ENCODE measurements around the gene TMEM30B.

Gene TMEM30B, protein sequence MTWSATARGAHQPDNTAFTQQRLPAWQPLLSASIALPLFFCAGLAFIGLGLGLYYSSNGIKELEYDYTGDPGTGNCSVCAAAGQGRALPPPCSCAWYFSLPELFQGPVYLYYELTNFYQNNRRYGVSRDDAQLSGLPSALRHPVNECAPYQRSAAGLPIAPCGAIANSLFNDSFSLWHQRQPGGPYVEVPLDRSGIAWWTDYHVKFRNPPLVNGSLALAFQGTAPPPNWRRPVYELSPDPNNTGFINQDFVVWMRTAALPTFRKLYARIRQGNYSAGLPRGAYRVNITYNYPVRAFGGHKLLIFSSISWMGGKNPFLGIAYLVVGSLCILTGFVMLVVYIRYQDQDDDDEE

DNA sequence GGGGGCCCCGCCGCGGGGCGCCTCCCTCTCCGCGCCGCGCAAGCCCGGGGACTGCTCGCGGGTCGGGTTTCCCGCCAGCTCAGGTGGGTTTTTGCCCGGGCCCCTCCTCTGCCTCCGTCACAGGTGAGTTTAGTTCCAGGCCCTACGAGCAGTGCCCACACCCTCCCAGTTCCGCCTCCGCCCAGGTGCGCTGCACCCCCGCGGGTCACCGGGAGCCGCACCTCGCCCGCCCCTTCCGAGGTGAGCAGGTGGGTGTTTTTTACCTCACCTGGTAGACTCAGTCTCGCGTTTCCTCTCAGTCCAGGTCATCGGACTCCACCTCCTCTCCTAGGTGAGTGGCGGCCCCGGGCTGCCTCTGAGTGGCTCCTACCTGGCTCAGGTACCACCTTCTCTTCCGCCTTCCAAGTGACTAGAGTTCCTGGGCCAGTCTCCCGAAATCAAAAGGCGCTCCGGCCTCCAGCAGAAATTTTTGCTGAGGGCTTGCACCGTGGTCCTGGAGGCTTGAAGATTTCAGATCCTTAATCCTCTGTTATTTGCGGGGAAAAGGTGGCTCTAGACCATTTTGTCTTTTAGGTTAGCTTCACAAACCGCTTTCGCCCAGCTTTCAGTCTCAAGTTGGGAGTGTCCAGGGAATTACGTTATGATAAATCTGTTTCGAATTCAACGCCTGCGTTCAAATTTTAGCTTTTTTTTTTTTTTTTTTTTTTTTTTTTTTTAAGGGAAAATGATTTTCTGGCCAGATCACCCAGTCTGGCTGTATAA lies at the start of gene TMEM30B:
Gene TMEM30B, minus strand, starts transcription at position 153 of the 762 bp plus-strand sequence. CDS start 191 bp downstream, outside the sequence.
- H3K9me3 ChIP-seq (ENCODE audit: control insufficient read depth, insufficient read depth, low read length) = no peaks in the 10 kb centered on the region
- H3K36me3 ChIP-seq (ENCODE audit: control insufficient read depth, insufficient read depth, low read length) = no peaks in the 10 kb centered on the region
- no peak within 1 kb of the TSS for H3K27ac ChIP-seq (ENCODE audit: low read length)
- H3K4me1 ChIP-seq (ENCODE audit: control insufficient read depth, insufficient read depth, low read length) = no peaks in the 10 kb centered on the region
- peak within 1 kb of the TSS; percentile 44 for H3K4me3 ChIP-seq (ENCODE audit: low read length)
- H3K27me3 ChIP-seq (ENCODE audit: control insufficient read depth, insufficient read depth, low read length) = peaks cover 10% of the 10 kb centered on the region
- peak; percentile 78 for DNase-seq (ENCODE audit: low read depth, low spot score)
- WGBS (ENCODE audit: insufficient coverage, insufficient read length) = no CpG with 5 or more reads among the region's 43 CpGs

DNA sequence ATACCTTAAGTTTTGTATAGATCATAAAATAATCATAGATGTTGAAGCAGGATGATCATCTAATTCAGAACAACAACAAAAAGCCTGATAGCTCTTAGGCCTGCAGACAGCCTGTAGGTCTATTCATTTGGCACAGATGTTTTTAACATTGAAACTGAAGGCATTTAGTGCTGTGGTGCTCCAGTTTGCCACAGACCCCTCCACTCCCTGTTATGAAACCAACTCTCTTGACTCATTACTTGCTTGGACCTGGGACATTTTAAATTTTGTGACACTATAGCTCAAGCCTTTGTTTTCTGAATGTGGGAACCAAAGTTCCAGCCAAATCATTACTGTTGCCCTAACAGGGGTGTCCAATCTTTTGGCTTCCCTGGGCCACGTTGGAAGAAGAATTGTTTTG lies 49.4 kb upstream of the TMEM30B start:
- no peaks in the 10 kb centered on the region for H3K27me3 ChIP-seq (ENCODE audit: control insufficient read depth, insufficient read depth, low read length)
- H3K4me3 ChIP-seq (ENCODE audit: low read length) = no peak overlapping the region
- no peak for DNase-seq (ENCODE audit: low read depth, low spot score)
- WGBS (ENCODE audit: insufficient coverage, insufficient read length) = no CpG with 5 or more reads among the region's 1 CpG
- H3K9me3 ChIP-seq (ENCODE audit: control insufficient read depth, insufficient read depth, low read length) = no peaks in the 10 kb centered on the region
- no peak overlapping the region for H3K27ac ChIP-seq (ENCODE audit: low read length)
- no peaks in the 10 kb centered on the region for H3K4me1 ChIP-seq (ENCODE audit: control insufficient read depth, insufficient read depth, low read length)
- no peaks in the 10 kb centered on the region for H3K36me3 ChIP-seq (ENCODE audit: control insufficient read depth, insufficient read depth, low read length)

DNA sequence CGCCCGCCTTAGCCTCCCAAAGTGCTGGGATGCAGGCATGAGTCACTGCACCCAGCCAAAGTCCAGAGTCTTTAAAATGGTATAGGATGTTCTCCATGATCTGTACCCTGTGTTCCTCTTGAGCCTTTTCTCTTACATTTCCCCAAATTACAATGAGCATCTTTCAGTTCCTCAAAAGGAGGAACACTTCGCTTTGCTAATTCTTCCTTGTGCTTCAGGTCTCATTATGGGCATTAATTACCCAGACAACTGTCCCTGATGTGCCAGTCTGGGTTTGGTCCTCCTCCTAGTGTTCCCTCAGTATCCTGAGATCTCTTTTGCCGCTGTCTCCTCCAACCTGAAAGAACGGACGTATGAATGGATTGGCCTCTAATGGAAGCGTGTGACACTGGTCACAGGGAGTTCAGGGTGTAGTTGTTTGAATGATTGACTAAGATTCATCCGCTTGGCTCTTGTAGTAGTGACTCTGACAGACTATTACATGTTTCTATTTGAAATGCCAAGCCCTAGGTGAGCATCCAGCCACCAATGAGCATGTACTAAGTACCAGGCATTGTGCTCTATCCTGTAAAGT lies 48.4 kb upstream of the TMEM30B start:
- Histone ChIP-seq H3K4me3 (ENCODE audit: low read length) (no peak overlapping the region), H3K36me3 (ENCODE audit: control insufficient read depth, insufficient read depth, low read length) (no peaks in the 10 kb centered on the region), H3K4me1 (ENCODE audit: control insufficient read depth, insufficient read depth, low read length) (no peaks in the 10 kb centered on the region), H3K27me3 (ENCODE audit: control insufficient read depth, insufficient read depth, low read length) (no peaks in the 10 kb centered on the region), H3K9me3 (ENCODE audit: control insufficient read depth, insufficient read depth, low read length) (no peaks in the 10 kb centered on the region), H3K27ac (ENCODE audit: low read length) (no peak overlapping the region)
- no peak for DNase-seq (ENCODE audit: low read depth, low spot score)
- WGBS (ENCODE audit: insufficient coverage, insufficient read length) = no CpG with 5 or more reads among the region's 8 CpGs

DNA sequence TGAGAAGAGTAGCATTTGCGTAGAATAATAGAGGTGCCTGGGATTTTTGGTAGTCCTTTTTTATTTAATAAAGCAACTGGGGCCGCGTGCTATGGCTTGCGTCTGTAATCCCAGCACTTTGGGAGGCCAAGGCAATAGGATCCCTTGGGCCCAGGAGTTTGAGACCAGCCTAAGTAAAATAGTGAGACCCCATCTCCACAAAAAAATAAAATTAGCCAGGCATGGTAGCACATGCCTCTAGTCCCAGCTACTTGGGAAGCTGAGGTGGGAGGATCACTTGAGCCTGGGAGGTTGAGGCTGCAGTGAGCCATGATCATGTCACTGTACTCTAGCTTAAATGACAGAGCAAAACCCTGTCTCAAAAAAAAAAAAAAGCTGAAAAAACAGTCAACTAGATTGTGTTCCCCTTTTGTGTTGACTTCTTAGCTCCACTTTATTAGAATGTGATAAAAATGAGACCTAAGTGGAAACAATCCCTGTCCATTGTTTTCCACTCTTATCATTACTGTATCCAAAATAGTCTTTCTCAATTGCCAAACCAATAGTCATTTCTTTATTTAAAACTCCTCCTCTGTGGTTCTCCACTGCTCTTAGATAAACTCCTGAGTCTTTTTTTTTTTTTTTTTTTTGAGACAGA lies 47.6 kb upstream of the TMEM30B start:
- H3K4me1 ChIP-seq (ENCODE audit: control insufficient read depth, insufficient read depth, low read length) = no peaks in the 10 kb centered on the region
- 100% methylated on average over 1 of the region's 4 CpGs for WGBS (ENCODE audit: insufficient coverage, insufficient read length)
- H3K36me3 ChIP-seq (ENCODE audit: control insufficient read depth, insufficient read depth, low read length) = no peaks in the 10 kb centered on the region
- no peaks in the 10 kb centered on the region for H3K27me3 ChIP-seq (ENCODE audit: control insufficient read depth, insufficient read depth, low read length)
- DNase-seq (ENCODE audit: low read depth, low spot score) = no peak
- no peaks in the 10 kb centered on the region for H3K9me3 ChIP-seq (ENCODE audit: control insufficient read depth, insufficient read depth, low read length)
- no peak overlapping the region for H3K27ac ChIP-seq (ENCODE audit: low read length)
- H3K4me3 ChIP-seq (ENCODE audit: low read length) = no peak overlapping the region

DNA sequence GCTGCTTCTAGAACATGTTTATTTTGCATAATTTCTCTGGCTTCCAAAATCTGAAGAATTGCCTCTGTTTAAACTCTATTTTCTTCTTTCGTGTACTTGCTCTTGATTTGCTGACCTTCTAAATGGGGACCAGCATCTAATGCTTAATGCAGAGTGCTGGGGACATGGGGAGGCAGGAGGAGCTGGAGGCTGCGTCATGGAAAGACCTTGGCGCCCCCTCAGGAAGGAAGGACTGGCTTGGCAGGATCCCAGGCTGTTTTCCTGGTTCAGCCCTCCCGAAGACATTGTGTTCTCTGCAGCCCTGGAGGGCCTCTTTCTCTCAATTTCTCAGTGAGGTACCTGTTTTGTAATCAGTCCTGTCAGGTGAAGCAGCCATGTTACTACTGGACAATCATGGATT lies 45.7 kb upstream of the TMEM30B start:
- H3K4me3 ChIP-seq (ENCODE audit: low read length) = no peak overlapping the region
- no CpG with 5 or more reads among the region's 4 CpGs for WGBS (ENCODE audit: insufficient coverage, insufficient read length)
- no peaks in the 10 kb centered on the region for H3K9me3 ChIP-seq (ENCODE audit: control insufficient read depth, insufficient read depth, low read length)
- DNase-seq (ENCODE audit: low read depth, low spot score) = no peak
- H3K27ac ChIP-seq (ENCODE audit: low read length) = no peak overlapping the region
- H3K27me3 ChIP-seq (ENCODE audit: control insufficient read depth, insufficient read depth, low read length) = peaks cover 10% of the 10 kb centered on the region; the same call in 1 of the 2 replicates
- H3K36me3 ChIP-seq (ENCODE audit: control insufficient read depth, insufficient read depth, low read length) = no peaks in the 10 kb centered on the region
- H3K4me1 ChIP-seq (ENCODE audit: control insufficient read depth, insufficient read depth, low read length) = peaks cover 2% of the 10 kb centered on the region; the same call in 1 of the 2 replicates

DNA sequence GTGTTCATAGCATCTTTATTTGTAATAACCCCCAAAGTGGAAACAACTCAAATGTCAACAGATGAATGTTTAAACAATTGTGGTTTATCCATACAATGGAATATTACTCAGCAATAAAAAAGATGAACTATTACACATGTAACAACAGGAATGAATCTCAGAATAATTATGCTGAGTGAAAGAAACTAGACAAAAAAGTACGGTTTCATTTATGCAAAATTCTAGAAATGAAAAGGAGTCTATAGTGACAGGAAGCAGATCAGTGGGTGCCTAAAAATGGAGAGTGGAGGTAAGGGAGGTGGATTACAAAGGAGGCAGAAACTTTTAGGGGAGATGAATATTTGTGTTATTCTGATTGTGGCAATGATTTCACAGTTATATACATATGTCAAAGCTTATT lies 45.0 kb upstream of the TMEM30B start:
- no CpG with 5 or more reads among the region's 1 CpG for WGBS (ENCODE audit: insufficient coverage, insufficient read length)
- peaks cover 2% of the 10 kb centered on the region; the same call in 1 of the 2 replicates for H3K4me1 ChIP-seq (ENCODE audit: control insufficient read depth, insufficient read depth, low read length)

DNA sequence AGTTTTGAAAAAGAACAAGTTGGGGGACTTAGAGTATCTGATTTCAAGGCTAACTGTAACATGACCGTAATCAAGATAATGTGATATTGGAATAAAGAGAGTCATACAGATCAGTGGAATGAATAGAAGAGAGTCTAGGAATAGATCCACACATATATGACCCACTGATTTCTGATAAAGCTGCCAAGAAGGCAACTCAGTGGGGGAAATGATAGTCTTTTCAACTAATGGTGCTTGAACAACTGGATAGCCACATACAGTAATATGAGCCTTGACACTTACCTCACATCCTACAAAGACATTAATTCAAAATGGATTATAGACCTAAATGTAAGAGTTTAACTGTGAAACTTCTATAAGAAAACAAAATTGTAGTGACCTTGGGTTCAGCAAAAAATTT lies 44.0 kb upstream of the TMEM30B start:
- no peak for DNase-seq (ENCODE audit: low read depth, low spot score)
- no peak overlapping the region for H3K27ac ChIP-seq (ENCODE audit: low read length)
- H3K4me3 ChIP-seq (ENCODE audit: low read length) = no peak overlapping the region
- H3K9me3 ChIP-seq (ENCODE audit: control insufficient read depth, insufficient read depth, low read length) = no peaks in the 10 kb centered on the region
- no CpG with 5 or more reads among the region's 1 CpG for WGBS (ENCODE audit: insufficient coverage, insufficient read length)
- H3K36me3 ChIP-seq (ENCODE audit: control insufficient read depth, insufficient read depth, low read length) = no peaks in the 10 kb centered on the region
- H3K4me1 ChIP-seq (ENCODE audit: control insufficient read depth, insufficient read depth, low read length) = peaks cover 2% of the 10 kb centered on the region; the same call in 1 of the 2 replicates
- H3K27me3 ChIP-seq (ENCODE audit: control insufficient read depth, insufficient read depth, low read length) = peaks cover 12% of the 10 kb centered on the region; the same call in 1 of the 2 replicates

More for the DNA sequence above, 45.0 kb upstream of the TMEM30B start:
- Histone ChIP-seq H3K9me3 (ENCODE audit: control insufficient read depth, insufficient read depth, low read length) (no peaks in the 10 kb centered on the region), H3K4me3 (ENCODE audit: low read length) (no peak overlapping the region), H3K36me3 (ENCODE audit: control insufficient read depth, insufficient read depth, low read length) (no peaks in the 10 kb centered on the region), H3K27ac (ENCODE audit: low read length) (no peak overlapping the region), H3K27me3 (ENCODE audit: control insufficient read depth, insufficient read depth, low read length) (peaks cover 10% of the 10 kb centered on the region; the same call in 1 of the 2 replicates)
- DNase-seq (ENCODE audit: low read depth, low spot score) = no peak

DNA sequence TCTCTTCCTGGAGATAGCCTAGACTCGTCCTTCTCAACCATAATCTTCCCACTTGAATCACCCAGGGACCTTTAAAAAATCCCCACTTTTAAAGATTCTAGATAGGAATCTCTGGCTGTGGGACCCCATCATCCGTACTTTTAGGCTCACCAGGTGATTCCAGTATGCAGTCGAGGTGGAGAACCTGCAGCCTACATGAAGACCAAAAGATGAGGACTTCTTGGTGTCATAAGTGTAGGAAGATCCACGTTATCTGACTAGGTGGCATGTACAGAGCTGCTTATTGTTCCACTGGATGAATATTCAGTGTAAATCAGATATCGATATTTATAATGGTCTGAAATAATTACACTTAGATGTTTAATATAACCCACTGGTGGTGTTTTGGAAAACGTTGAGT lies 42.8 kb upstream of the TMEM30B start:
- Histone ChIP-seq H3K36me3 (ENCODE audit: control insufficient read depth, insufficient read depth, low read length) (no peaks in the 10 kb centered on the region), H3K4me1 (ENCODE audit: control insufficient read depth, insufficient read depth, low read length) (peaks cover 2% of the 10 kb centered on the region; the same call in 1 of the 2 replicates), H3K27ac (ENCODE audit: low read length) (no peak overlapping the region), H3K9me3 (ENCODE audit: control insufficient read depth, insufficient read depth, low read length) (no peaks in the 10 kb centered on the region), H3K27me3 (ENCODE audit: control insufficient read depth, insufficient read depth, low read length) (peaks cover 12% of the 10 kb centered on the region; the same call in 1 of the 2 replicates), H3K4me3 (ENCODE audit: low read length) (no peak overlapping the region)
- no peak for DNase-seq (ENCODE audit: low read depth, low spot score)
- no CpG with 5 or more reads among the region's 6 CpGs for WGBS (ENCODE audit: insufficient coverage, insufficient read length)

DNA sequence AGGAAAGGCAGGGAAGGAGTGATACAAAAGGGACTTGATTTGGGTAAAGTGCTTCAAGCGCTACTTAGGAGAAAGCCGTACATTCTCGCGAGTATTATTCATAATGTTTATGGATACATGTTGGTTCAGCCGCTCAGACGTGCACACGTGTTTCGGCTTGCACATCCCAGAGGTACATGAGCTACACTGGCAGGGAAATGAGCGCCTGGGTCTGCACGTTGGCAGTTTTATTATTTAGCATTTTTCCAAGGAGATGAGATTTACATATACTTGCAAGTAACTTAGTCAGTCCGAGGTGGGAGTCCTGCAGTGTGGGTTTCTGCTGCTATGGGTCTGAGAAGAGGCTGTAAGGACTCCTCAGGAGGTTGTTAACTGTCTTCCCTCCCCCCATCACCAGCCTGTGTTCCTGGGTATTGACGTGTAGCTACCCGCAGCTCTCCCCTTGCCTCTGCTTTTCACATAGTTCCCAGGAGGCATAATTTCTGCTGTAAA lies 41.7 kb upstream of the TMEM30B start:
- Histone ChIP-seq H3K4me1 (ENCODE audit: control insufficient read depth, insufficient read depth, low read length) (peaks cover 2% of the 10 kb centered on the region; the same call in 1 of the 2 replicates), H3K27ac (ENCODE audit: low read length) (no peak overlapping the region), H3K4me3 (ENCODE audit: low read length) (peak overlapping the region; percentile 57; the same call in 1 of the 2 replicates), H3K36me3 (ENCODE audit: control insufficient read depth, insufficient read depth, low read length) (no peaks in the 10 kb centered on the region), H3K27me3 (ENCODE audit: control insufficient read depth, insufficient read depth, low read length) (peaks cover 12% of the 10 kb centered on the region; the same call in 1 of the 2 replicates), H3K9me3 (ENCODE audit: control insufficient read depth, insufficient read depth, low read length) (no peaks in the 10 kb centered on the region)
- no CpG with 5 or more reads among the region's 13 CpGs for whole genome bisulfite sequencing (ENCODE audit: insufficient coverage, insufficient read length)
- no peak for DNase-seq (ENCODE audit: low read depth, low spot score)
